ENCODE measurements around the gene C1QB.

C1QB gene

GRCh38 chr1:22709227-22709626, 56.2 kb downstream of the C1QB start:
- H3K4me3 ChIP-seq (ENCODE audit: low read length), result no peak overlapping the region

DNA sequence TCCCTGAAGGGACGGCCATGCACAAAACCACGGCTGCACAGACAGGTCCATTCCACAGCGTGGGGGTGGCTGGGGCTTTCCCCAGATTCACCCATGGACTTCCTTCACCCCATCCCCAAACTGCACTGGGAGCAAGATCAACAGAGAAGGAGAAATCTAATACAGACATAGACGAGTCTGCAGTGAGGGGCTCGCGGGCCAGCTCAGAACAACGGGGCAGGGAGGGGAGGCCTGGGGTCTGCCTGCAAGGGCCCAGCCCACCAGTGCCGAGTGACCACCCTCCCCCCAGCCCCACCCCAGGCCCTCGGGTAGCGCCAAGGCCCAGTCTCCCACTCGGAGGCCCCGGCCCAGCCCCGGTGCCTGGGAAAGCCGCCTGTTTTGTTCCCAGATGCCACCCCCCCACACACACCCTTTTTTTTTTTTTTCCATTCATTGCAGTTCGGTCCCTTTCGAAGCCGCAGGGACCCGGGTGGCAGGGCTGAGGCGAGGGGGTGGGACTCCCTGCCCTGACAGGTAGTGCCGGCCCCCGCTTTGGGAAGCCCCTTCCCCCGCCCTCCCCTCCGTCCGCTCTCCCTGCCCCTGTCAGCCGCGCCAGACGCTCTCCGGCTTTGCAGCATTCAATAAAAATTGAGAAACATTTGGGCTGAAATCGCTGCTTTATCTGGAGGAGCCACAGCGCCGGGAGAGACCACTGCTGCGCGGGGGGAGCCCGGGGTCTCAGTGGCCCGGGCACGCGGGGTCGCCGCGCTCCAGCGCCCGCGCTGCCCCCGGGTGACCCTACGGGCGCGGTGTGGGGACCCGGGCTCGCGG, 57.1 kb downstream of the C1QB start:
- no peak for TF ChIP-seq ZNF274 (IDR thresholded peaks at IDR 0.05; ENCODE audit: low read depth, low read length)
- H3K4me3 ChIP-seq (ENCODE audit: low read length), result no peak overlapping the region

More at GRCh38 chr1:22709227-22709626, 56.2 kb downstream of the C1QB start:
- no peak for TF ChIP-seq ZNF274 (IDR thresholded peaks at IDR 0.05; ENCODE audit: low read depth, low read length)

GRCh38 chr1:22710701-22711049, 57.6 kb downstream of the C1QB start, which contains the start of gene EPHB2:
Gene EPHB2, plus strand, starts transcription at chr1:22710839. Its CDS starts 144 bp downstream, at chr1:22710983.
- TF ChIP-seq ZNF274 (IDR thresholded peaks at IDR 0.05; ENCODE audit: low read depth, low read length), result no peak
- H3K4me3 ChIP-seq (ENCODE audit: low read length), result no peak within 1 kb of the TSS

DNA sequence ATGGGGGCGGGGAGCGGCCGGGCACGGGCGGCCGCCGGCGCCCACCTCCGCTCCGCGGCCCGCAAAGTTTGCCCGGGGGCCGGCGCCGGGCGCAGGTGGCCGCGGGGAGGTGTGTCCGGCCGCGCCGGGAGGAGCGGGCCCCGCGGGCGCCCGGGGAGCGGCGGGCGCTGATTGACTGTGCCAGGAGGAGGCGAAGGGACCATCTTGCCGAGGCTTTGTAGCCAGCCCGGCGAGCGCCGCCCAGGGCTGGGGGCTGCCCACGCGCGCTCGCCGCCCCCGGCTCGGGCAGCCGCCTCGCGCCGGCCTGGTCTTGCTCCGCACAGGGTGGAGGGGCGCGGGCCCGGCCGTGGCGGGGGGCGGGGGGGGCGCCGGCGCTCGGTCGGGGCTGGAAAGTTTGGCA, 58.0 kb downstream of the C1QB start:
- no peak for TF ChIP-seq ZNF274 (IDR thresholded peaks at IDR 0.05; ENCODE audit: low read depth, low read length)
- no peak overlapping the region for H3K4me3 ChIP-seq (ENCODE audit: low read length)

All from GM08714 (cell line).